ENCODE measurements around the gene CCDC121.

- no peak for TF ChIP-seq REST (tag by site-specific recombination; IDR thresholded peaks at IDR 0.05)
- no peak for TF ChIP-seq ZNF549 (tag by site-specific recombination; IDR thresholded peaks at IDR 0.05)
- TF ChIP-seq ZNF274 (IDR thresholded peaks at IDR 0.05; ENCODE audit: low read length): no peak
- no peak for TF ChIP-seq ZNF274 (tag by site-specific recombination; IDR thresholded peaks at IDR 0.05; ENCODE audit: borderline replicate concordance)
Observed at GRCh38 chr2:27652341-27652740, 23.5 kb upstream of the CCDC121 start.
